ENCODE measurements around the gene ZNF692.

Gene ZNF692

DNA sequence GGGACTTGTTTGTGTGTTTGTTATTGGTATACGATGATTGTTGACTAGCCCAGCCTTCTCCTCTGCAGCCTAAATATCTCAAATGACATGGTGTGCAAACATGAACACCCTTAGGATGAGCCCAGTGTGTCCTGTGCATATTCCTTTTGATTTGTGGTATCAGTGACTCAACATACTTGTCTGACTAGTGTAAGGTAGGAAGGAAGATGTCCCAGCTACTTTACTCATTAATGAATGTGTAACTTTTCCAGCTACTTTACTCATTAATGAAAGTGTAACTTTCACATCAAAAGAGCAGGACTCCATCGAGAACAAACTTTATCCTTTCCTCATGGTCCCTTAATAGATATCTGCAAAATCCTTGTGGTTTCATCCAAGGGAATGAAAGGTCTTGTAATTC lies 2.7 kb upstream of the ZNF692 start:
- TF ChIP-seq, protein P1, sequence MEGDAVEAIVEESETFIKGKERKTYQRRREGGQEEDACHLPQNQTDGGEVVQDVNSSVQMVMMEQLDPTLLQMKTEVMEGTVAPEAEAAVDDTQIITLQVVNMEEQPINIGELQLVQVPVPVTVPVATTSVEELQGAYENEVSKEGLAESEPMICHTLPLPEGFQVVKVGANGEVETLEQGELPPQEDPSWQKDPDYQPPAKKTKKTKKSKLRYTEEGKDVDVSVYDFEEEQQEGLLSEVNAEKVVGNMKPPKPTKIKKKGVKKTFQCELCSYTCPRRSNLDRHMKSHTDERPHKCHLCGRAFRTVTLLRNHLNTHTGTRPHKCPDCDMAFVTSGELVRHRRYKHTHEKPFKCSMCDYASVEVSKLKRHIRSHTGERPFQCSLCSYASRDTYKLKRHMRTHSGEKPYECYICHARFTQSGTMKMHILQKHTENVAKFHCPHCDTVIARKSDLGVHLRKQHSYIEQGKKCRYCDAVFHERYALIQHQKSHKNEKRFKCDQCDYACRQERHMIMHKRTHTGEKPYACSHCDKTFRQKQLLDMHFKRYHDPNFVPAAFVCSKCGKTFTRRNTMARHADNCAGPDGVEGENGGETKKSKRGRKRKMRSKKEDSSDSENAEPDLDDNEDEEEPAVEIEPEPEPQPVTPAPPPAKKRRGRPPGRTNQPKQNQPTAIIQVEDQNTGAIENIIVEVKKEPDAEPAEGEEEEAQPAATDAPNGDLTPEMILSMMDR (IDR thresholded peaks at IDR 0.05; ENCODE audit: borderline replicate concordance, insufficient read depth, low read depth, low read length), result no peak
- H3K4me3 ChIP-seq (ENCODE audit: low read depth, low read length), result no peak overlapping the region

- TF ChIP-seq, protein P1 (IDR thresholded peaks at IDR 0.05; ENCODE audit: borderline replicate concordance, insufficient read depth, low read depth, low read length), result no peak
- no peak overlapping the region for H3K4me3 ChIP-seq (ENCODE audit: low read depth, low read length)
These were observed 1.1 kb upstream of the ZNF692 start for GRCh38 chr1:248860007-248860406.

DNA sequence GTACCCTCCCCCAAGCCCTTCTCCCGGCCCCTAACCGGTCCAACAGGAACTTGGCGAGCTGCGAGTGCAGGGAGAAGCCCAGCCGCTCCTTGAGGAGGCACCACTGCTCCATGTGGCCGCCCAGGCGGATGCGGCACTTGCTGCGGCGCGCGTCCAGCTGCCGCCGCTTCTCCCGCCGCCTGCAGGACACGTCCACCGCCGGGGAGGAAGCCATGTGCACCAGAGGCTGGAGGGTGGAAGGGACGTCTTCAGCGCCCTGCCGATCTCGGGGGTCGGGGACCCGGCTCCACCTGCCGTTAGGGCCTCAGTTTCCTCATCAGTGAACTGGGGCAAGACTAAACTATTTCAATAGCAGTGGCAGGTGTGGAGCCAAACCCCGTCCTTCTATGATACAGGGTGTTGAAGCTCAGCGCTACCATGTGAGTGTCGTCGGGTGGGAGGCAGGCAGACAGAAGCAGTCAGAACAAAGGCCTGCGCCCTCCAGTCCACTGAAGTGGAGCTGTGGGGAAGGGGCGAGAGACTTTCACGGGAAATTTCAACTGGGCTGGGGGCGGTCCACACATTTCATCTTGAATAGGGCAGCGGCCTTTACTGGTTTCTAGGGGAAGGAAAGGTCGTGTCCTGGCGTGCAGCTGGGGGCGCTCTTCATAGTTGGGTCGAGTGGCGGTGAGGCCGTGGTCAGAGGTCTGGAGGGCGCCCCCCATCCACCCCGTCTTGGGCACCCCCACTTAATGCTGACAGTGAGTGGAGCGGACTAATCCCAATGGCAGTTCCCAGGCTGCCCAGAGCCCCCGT lies 592 bp downstream of the ZNF692 start:
- TF ChIP-seq, protein P1 (IDR thresholded peaks at IDR 0.05; ENCODE audit: borderline replicate concordance, insufficient read depth, low read depth, low read length), result peak; percentile 77
- peak overlapping the region; percentile 85 for H3K4me3 ChIP-seq (ENCODE audit: low read depth, low read length)

DNA sequence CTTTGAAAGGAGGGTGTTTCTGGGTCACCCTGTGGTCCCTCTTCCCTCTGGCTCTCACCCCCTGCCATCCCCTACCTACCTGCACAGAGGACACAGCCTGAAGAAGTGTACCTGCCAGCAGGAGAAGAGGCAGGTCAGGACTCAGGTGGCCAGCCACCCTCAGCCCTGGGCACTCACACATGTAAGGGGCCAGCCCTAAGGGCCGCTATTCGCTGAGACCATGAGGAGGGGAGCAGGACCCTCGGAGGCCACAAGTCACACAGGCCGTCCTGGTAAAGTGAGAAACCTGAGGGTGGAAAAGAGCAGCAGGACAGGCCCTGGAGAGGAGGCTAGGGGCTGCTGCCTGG lies 1.2 kb downstream of the ZNF692 start:
- peak overlapping the region; percentile 85 for H3K4me3 ChIP-seq (ENCODE audit: low read depth, low read length)
- TF ChIP-seq, protein P1 (IDR thresholded peaks at IDR 0.05; ENCODE audit: borderline replicate concordance, insufficient read depth, low read depth, low read length), result no peak

- H3K4me3 ChIP-seq (ENCODE audit: low read depth, low read length), result peak overlapping the region; percentile 85
These were observed 1.7 kb downstream of the ZNF692 start for GRCh38 chr1:248857201-248857600.

GRCh38 chr1:248856176-248856575 lies 2.7 kb downstream of the ZNF692 start:
- TF ChIP-seq, protein P1 (IDR thresholded peaks at IDR 0.05; ENCODE audit: borderline replicate concordance, insufficient read depth, low read depth, low read length), result no peak
- H3K4me3 ChIP-seq (ENCODE audit: low read depth, low read length), result no peak overlapping the region

More at GRCh38 chr1:248857201-248857600, 1.7 kb downstream of the ZNF692 start:
- TF ChIP-seq, protein P1 (IDR thresholded peaks at IDR 0.05; ENCODE audit: borderline replicate concordance, insufficient read depth, low read depth, low read length), result no peak

DNA sequence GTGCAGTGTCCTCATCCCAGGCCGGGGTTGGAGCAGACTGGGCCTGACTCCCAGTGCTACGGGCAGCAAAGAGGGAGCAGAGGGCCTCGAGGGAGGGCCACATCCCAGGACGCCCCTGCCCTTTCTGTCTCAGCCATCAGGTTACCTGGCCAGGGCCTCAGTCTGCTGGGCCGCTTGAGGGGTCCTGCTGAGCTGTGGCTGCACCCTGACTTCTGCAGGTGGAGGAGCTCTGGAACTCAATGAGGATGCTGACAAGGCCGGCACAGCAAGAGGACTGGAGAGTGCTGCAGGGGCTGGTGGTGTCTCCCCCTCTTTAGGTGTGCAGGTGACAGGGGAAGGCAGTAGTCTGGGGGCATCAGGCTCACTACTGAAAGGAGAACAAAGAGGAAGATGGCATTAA lies 3.3 kb downstream of the ZNF692 start:
- no peak overlapping the region for H3K4me3 ChIP-seq (ENCODE audit: low read depth, low read length)
- TF ChIP-seq, protein P1 (IDR thresholded peaks at IDR 0.05; ENCODE audit: borderline replicate concordance, insufficient read depth, low read depth, low read length), result no peak

All from GM12875 (cell line).